Aorta (tissue), 5 donors: ENCODE measurements around the gene PPIG. TPM values are rescaled to one million over a fixed set of nuclear protein-coding genes. Genes with fewer than 3 reads are reported as not detected.
"Not testable (repeated sequence)": the region's sequence is repeated elsewhere in the genome, so short reads cannot be mapped to it uniquely, and the experiment has no call there.

Experiments
- ATAC-seq: fragments of 200-7000 bp; cut with Tn5 transposase; one replicate; pipeline ENCODE4 v1.9.1; 2022; ENCODE audit warnings: moderate library complexity; ENCODE audit not compliant: low FRiP score
- DNase-seq, 2 donors: peaks; one replicate each; pipeline ENCODE4 v3.0.0-alpha.2; 2020
- H3K27ac ChIP-seq, 2 donors: one replicate each; pipeline ENCODE4 v1.5.1; 2013; ENCODE audit warnings: low read length in 2 of 2, mild to moderate bottlenecking in 2 of 2, moderate library complexity in 2 of 2, control low read depth in 1 of 2, inconsistent platforms in 1 of 2, low read depth in 1 of 2
- H3K27me3 ChIP-seq, 2 donors: one replicate each; pipeline ENCODE4 v1.6.1; 2013; ENCODE audit warnings: control low read depth in 1 of 2, low read length in 1 of 2, mild to moderate bottlenecking in 1 of 2, moderate library complexity in 1 of 2; ENCODE audit not compliant: insufficient read depth in 2 of 2, control insufficient read depth in 1 of 2
- H3K36me3 ChIP-seq, 2 donors: one replicate each; pipeline ENCODE4 v1.6.1; 2013; ENCODE audit warnings: control low read depth in 1 of 2, low read length in 1 of 2, mild to moderate bottlenecking in 1 of 2; ENCODE audit not compliant: insufficient read depth in 2 of 2, control insufficient read depth in 1 of 2
- H3K4me1 ChIP-seq, 2 donors: one replicate each; pipeline ENCODE4 v1.6.1; 2013; ENCODE audit warnings: low read length in 2 of 2, control low read depth in 1 of 2, mild to moderate bottlenecking in 1 of 2, moderate library complexity in 1 of 2; ENCODE audit not compliant: insufficient read depth in 2 of 2, control insufficient read depth in 1 of 2
- H3K4me3 ChIP-seq, 2 donors: one replicate each; pipeline ENCODE4 v1.5.1; 2013; ENCODE audit warnings: low read length in 2 of 2, control low read depth in 1 of 2, mild to moderate bottlenecking in 1 of 2
- H3K9me3 ChIP-seq: one replicate; pipeline ENCODE4 v1.6.1; 2013; ENCODE audit warnings: mild to moderate bottlenecking, low read length; ENCODE audit not compliant: control insufficient read depth
- WGBS, 2 donors: extraction: QIAGEN DNeasy Blood & Tissue Kit; methylation state at CpG; one replicate each; pipeline ENCODE4 v1.1.7; 2013; 5-methylcytosine and 5-hydroxymethylcytosine counted together
- intact Hi-C, 2 donors: fragments of 100-400 bp; cut with DNase I; formaldehyde crosslinking; loops; one replicate each; pipeline versions ENCODE4 v1.14.2 to v1.15.0; 2022
- polyA plus RNA-seq, 2 donors: library from polyadenylated mRNA; stranded (reverse); fragments of 200-250 nt; gene quantifications; one replicate each; pipeline ENCODE4 v1.2.3, GENCODE V29; 2013
- total RNA-seq, 2 donors: library from RNA; stranded (reverse); fragmentation: NEBNext Ultra II Directional; extraction: Animal tissue kit (Norgen Biotek cat#: 25700); gene quantifications; one replicate each; pipeline ENCODE4 v1.2.1, GENCODE V29; 2021
- donor health status: healthy with polysubstance abuse.
- donor health status: Bipolar disorder and iron deficiency.
- donor health status: DM: no; HTN: no; CAD: no.
- donor health status: DM: no; HTN: no; CAD: no.
- donor health status: DM: yes; HTN: yes; CAD: no.

PPIG gene
- total and polyA plus RNA-seq, 4 donors, result 36.2 to 55.0 (median 47.4) TPM

DNA sequence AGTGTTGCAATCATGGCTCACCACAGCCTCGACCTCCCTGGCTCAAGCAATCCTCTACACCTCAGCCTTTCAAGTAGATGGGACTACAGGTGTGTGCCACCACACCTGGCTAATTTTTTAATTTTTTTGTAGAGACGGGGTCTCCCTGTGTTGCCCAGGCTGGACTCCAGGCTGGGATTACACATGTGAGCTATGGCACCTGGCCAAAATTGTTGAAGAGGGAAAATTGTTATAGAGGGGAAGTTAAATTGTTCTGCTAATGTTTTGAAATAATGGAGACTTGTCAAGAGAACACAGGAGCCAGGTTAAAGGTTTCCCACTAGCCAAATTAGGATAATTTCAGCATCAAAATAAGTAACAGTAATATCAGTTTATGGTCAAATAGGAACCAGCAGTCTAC is 25.1 kb downstream of the PPIG start:
- Histone ChIP-seq H3K4me1 (no peaks in the 10 kb centered on the region), H3K9me3 (no peaks in the 10 kb centered on the region), H3K27ac (no peak overlapping the region), H3K27me3 (no peaks in the 10 kb centered on the region), H3K36me3 (peaks cover 2% of the 10 kb centered on the region in 2 donors), H3K4me3 (no peak overlapping the region)
- 79 to 81% methylated on average over 2 of the region's 2 CpGs for WGBS, 2 donors
- intact Hi-C loops, result no loop called here
- DNase-seq (no peak), ATAC-seq (no peak)

DNA sequence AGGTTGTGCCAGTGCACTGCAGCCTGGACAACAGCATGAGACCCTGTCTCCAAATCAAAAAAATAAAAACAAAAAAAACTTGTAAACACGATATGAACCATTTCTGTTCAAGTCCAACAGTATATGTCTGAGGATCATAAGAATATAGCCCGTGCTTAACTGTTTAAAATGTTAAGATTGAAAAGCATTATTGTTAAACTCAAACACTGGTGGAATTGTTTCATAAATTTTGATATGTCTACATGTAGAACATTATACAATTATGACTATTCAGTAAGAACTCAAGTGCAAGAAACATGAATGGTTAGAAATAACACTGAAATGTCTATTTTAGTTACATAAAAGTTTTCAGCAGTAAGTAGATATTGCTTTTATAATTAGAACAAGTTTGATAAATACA is 29.7 kb downstream of the PPIG start:
- H3K9me3 ChIP-seq, result no peaks in the 10 kb centered on the region
- H3K4me3 ChIP-seq, result no peak overlapping the region
- DNase-seq (no peak), ATAC-seq (no peak)
- H3K4me1 ChIP-seq, result no peaks in the 10 kb centered on the region
- no peak overlapping the region for H3K27ac ChIP-seq
- no peaks in the 10 kb centered on the region for H3K27me3 ChIP-seq
- 86 to 89% methylated on average over 2 of the region's 2 CpGs for WGBS, 2 donors
- intact Hi-C loops, result no loop called here
- peaks cover 2% of the 10 kb centered on the region in 2 donors for H3K36me3 ChIP-seq

DNA sequence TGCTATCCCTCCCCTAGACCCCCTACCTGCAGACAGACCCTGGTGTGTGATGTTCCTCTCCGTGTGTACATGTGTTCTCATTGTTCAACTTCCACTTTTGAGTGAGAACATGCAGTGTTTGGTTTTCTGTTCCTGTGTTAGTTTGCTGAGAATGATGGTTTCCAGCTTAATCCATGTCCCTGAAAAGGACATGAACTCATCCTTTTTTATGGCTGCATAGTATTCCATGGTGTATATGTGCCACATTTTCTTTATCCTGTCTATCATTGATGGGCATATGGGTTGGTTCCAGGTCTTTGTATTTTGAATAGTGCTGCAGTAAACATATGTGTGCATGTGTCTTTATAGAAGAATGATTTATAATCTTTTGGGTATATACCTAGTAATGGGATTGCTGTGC is 31.8 kb downstream of the PPIG start:
- WGBS, 2 donors, result 99 to 100% methylated on average over 1 of the region's 1 CpG
- H3K36me3 ChIP-seq, H3K4me1 ChIP-seq, H3K4me3 ChIP-seq, H3K27ac ChIP-seq, intact Hi-C loops, H3K27me3 ChIP-seq, DNase-seq, H3K9me3 ChIP-seq, ATAC-seq: not testable (repeated sequence)

DNA sequence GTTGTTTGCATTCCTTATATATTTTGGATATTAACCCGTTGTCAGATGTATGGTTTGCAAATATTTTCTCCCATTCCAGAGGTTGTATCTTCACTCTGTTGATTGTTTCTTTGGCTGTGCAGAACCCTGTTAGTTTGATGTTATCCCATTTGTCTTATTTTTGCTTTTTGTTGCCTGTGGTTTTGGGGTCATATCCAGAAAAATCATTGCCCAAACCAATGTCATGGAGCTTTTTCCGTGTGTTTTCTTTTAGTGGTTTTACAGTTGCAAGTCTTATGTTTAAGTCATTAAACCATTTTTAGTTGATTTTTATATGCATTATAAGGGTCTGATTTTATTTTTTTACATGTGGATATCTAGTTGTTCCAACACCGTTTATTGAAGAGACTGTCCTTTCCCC is 35.8 kb downstream of the PPIG start:
- intact Hi-C loops, result no loop called here
- ATAC-seq (no peak), DNase-seq (no peak)
- H3K27ac ChIP-seq, result no peak overlapping the region
- no peaks in the 10 kb centered on the region for H3K4me1 ChIP-seq
- no peaks in the 10 kb centered on the region for H3K27me3 ChIP-seq
- H3K4me3 ChIP-seq, result no peak overlapping the region
- H3K9me3 ChIP-seq, result no peaks in the 10 kb centered on the region
- 46 to 50% methylated on average over 3 of the region's 3 CpGs for WGBS, 2 donors
- peaks cover 0 to 2% of the 10 kb centered on the region in 2 donors for H3K36me3 ChIP-seq

DNA sequence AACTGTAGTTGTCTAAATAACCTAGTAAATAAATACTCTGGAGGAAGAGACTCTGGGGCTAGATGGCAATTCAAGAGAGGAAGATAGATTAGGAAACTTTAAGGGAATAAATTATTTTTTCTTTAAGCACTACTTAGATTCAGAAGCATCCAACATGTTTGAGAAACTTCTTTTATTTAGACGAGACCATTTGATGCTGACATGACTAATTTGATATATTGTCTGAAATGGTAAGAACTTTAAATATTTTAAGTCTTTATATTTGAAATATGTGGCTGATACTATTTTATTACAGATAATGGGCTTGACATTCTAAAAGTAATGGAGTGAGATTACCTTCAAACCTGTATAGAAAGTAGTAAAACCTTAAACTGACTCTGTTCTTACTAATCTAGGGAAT is 36.4 kb downstream of the PPIG start:
- no peaks in the 10 kb centered on the region for H3K27me3 ChIP-seq
- H3K4me3 ChIP-seq, result no peak overlapping the region
- no peaks in the 10 kb centered on the region for H3K9me3 ChIP-seq
- ATAC-seq, result no peak
- DNase-seq, result no peak
- intact Hi-C loops, result no loop called here
- WGBS, 2 donors, result 55 to 63% methylated on average over 1 of the region's 1 CpG
- H3K27ac ChIP-seq, result no peak overlapping the region
- H3K36me3 ChIP-seq, result peaks cover 0 to 2% of the 10 kb centered on the region in 2 donors
- H3K4me1 ChIP-seq, result no peaks in the 10 kb centered on the region

DNA sequence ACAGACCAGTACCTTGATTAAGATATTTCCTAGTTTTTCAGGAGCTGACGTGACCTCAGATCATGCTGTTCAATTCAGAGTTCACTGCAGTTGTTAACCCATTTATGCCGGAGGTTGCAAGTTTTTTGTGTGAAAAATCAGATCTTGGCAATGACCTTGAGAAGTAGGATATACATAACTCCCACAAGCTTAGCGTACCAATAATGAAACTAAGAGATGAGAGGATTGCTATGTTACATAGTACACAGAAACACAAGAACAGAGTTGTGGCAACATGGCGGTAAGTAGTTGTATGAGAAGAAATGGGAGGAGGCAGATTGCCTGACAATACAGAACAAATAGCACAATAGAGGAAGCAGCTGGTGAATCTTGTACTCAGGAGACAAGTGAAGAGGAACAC is 39.1 kb downstream of the PPIG start:
- Histone ChIP-seq H3K4me3 (no peak overlapping the region), H3K4me1 (no peaks in the 10 kb centered on the region), H3K27ac (no peak overlapping the region), H3K27me3 (no peaks in the 10 kb centered on the region), H3K9me3 (no peaks in the 10 kb centered on the region), H3K36me3 (peaks cover 0 to 4% of the 10 kb centered on the region in 2 donors)
- intact Hi-C loops, result no loop called here
- DNase-seq, result no peak
- no peak for ATAC-seq
- 85 to 87% methylated on average over 4 of the region's 4 CpGs for WGBS, 2 donors

DNA sequence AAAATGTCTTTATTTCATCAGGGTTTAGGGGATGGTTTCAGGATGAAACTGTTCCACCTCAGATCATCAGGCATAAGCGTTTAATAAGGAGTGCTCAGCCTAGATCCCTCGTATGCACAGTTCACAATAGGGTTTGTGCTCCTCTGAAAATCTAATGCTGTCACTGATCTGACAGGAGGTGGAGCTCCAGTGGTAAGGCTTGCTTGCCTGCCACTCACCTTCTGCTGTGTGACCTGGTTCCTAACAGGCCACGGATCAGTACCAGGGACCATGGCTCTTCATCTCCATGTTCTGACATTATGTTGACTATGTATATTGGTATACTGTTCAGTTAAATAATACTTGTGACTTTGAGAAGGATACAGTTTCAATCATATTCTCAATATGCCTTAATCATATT is 41.6 kb downstream of the PPIG start:
- Histone ChIP-seq H3K4me1 (no peaks in the 10 kb centered on the region), H3K4me3 (no peak overlapping the region), H3K9me3 (no peaks in the 10 kb centered on the region), H3K27ac (no peak overlapping the region), H3K27me3 (no peaks in the 10 kb centered on the region), H3K36me3 (peaks cover 0 to 6% of the 10 kb centered on the region in 2 donors)
- no peak for ATAC-seq
- WGBS, 2 donors, result 84 to 91% methylated on average over 3 of the region's 3 CpGs
- intact Hi-C loops, result no loop called here
- no peak for DNase-seq

DNA sequence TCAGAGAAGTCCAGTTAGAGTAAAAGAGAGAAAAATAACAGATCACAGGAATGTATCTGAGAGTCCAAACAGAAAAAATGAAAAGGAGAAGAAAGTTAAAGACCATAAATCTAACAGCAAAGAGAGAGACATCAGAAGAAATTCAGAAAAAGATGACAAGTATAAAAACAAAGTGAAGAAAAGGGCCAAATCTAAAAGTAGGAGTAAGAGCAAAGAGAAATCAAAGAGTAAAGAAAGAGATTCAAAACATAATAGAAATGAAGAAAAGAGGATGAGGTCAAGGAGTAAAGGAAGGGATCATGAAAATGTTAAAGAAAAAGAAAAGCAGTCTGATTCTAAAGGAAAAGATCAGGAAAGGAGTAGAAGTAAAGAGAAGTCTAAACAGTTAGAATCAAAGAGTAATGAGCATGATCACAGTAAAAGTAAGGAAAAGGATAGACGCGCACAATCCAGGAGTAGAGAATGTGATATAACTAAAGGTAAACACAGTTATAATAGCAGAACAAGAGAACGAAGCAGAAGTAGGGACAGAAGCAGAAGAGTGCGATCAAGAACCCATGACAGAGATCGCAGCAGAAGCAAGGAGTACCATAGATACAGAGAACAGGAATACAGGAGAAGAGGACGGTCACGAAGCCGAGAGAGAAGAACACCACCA is 52.4 kb downstream of the PPIG start:
- no peaks in the 10 kb centered on the region for H3K27me3 ChIP-seq
- H3K27ac ChIP-seq, result no peak overlapping the region
- peaks cover 0 to 2% of the 10 kb centered on the region in 2 donors for H3K36me3 ChIP-seq
- no peak overlapping the region for H3K4me3 ChIP-seq
- no peak for ATAC-seq
- no peaks in the 10 kb centered on the region for H3K4me1 ChIP-seq
- H3K9me3 ChIP-seq, result no peaks in the 10 kb centered on the region
- intact Hi-C loops, result no loop called here
- DNase-seq, result no peak
- WGBS, 2 donors, result 97 to 98% methylated on average over 8 of the region's 8 CpGs

DNA sequence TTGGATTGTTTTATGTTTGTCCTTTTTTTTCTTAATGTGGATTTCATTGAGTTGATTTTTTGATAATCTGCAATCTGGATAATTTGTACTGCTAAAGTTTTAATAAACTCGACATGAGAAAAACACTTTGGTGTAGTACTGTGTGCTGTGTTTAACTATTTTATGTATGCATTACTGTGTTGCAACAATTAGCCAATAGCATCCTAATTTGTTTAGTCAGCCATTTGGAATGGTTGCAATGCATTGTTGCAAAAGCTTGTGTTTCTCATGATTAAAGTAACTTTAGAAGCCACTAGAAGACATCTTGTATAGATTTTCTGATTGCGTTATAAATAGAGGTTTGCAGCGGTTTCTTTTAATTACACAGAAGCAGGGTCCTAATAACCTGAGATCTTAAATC is 53.5 kb downstream of the PPIG start:
- DNase-seq (no peak), ATAC-seq (no peak)
- H3K4me3 ChIP-seq, result no peak overlapping the region
- H3K27ac ChIP-seq, result no peak overlapping the region
- whole genome bisulfite sequencing, 2 donors, result 93 to 95% methylated on average over 3 of the region's 3 CpGs
- no peaks in the 10 kb centered on the region for H3K9me3 ChIP-seq
- H3K27me3 ChIP-seq, result no peaks in the 10 kb centered on the region
- no peaks in the 10 kb centered on the region for H3K4me1 ChIP-seq
- intact Hi-C loops, result no loop called here
- peaks cover 0 to 2% of the 10 kb centered on the region in 2 donors for H3K36me3 ChIP-seq
